Hair follicular keratinocyte (primary cell): ENCODE results near the gene RRP12. TPM values are rescaled to one million over a fixed set of nuclear protein-coding genes. Genes with fewer than 3 reads are reported as not detected.

Experiments
- total RNA-seq: library from RNA; depleted of rRNA; stranded (reverse); fragments of >200 nt; gene quantifications from 2 replicates; pipeline ENCODE4 v1.2.3, GENCODE V29; 2015

RRP12 gene
- total RNA-seq: 24.8 and 27.3 TPM in 2 replicates

GRCh38 chr10:97400665-97401454 lies at the start of gene RRP12:
Gene RRP12 (minus strand): TSS chr10:97401340. CDS start chr10:97401231, 109 bp downstream.

GRCh38 chr10:97445722-97446639 lies 44.8 kb upstream of the RRP12 start, which contains the start of the genes EXOSC1 and ZDHHC16:
Gene EXOSC1 (minus strand): TSS chr10:97446006. CDS start chr10:97445985, 21 bp downstream.
Gene ZDHHC16 (plus strand): TSS chr10:97446175. CDS start chr10:97451676, 5,501 bp downstream.

GRCh38 chr10:97425964-97426775 lies 25.0 kb upstream of the RRP12 start, which contains the start of gene PGAM1:
Gene PGAM1 (plus strand): TSS chr10:97426191. CDS start chr10:97426308, 117 bp downstream.

GRCh38 chr10:97334370-97335175 lies 66.6 kb downstream of the RRP12 start, which contains the start of gene FRAT2:
Gene FRAT2 (minus strand): TSS chr10:97334729. CDS start chr10:97334572, 157 bp downstream.

GRCh38 chr10:97318772-97319651 lies 82.1 kb downstream of the RRP12 start, which contains the start of gene FRAT1:
Gene FRAT1 (plus strand): TSS chr10:97319271. CDS start chr10:97319454, 183 bp downstream.

Other genes with a start within 250 kb of the RRP12 start
- gene SLIT1, start 215.4 kb downstream of the RRP12 start, total RNA-seq: not detected in 2 replicates
- gene ARHGAP19, start 108.7 kb downstream of the RRP12 start, total RNA-seq: 5.8 and 11.6 TPM in 2 replicates
- 0.27 and 1.6 TPM in 2 replicates for gene FRAT1, start 82.1 kb downstream of the RRP12 start, total RNA-seq
- gene FRAT2, start 66.6 kb downstream of the RRP12 start, total RNA-seq: 9.1 and 10.2 TPM in 2 replicates
- 506 and 725 TPM in 2 replicates for gene PGAM1, start 24.9 kb upstream of the RRP12 start, total RNA-seq
- gene EXOSC1, start 44.7 kb upstream of the RRP12 start, total RNA-seq: 44.2 and 52.7 TPM in 2 replicates
- gene ZDHHC16, start 44.8 kb upstream of the RRP12 start, total RNA-seq: 53.5 and 58.4 TPM in 2 replicates
- 96.5 and 110 TPM in 2 replicates for gene MMS19, start 97.1 kb upstream of the RRP12 start, total RNA-seq
- gene UBTD1, start 97.6 kb upstream of the RRP12 start, total RNA-seq: 25.9 and 28.3 TPM in 2 replicates
- gene ANKRD2, start 171.4 kb upstream of the RRP12 start, total RNA-seq: 1.0 and 3.0 TPM in 2 replicates
- 0.55 and 1.2 TPM in 2 replicates for gene HOGA1, start 183.0 kb upstream of the RRP12 start, total RNA-seq
- not detected in 2 replicates for gene C10orf62, start 188.4 kb upstream of the RRP12 start, total RNA-seq
- 6.2 and 7.1 TPM in 2 replicates for gene MORN4, start 232.2 kb upstream of the RRP12 start, total RNA-seq
- 43.9 and 60.5 TPM in 2 replicates for gene PI4K2A, start 239.3 kb upstream of the RRP12 start, total RNA-seq